D341Med (cell line): Measurements from ENCODE around the gene EHMT1.
"Not testable (repeated sequence)": the region's sequence is repeated elsewhere in the genome, so short reads cannot be mapped to it uniquely, and the experiment has no call there.

Experiments used
- DNase-seq: peaks from one replicate; pipeline ENCODE4 v3.0.0; 2012; ENCODE audit warnings: low spot score

EHMT1 gene

GRCh38 chr9:137720571-137721110, 101.8 kb downstream of the EHMT1 start:
- DNase-seq, result no peak

GRCh38 chr9:137721479-137721878, 102.7 kb downstream of the EHMT1 start:
- DNase-seq, result no peak

GRCh38 chr9:137721899-137722298, 103.1 kb downstream of the EHMT1 start:
- no peak for DNase-seq

- no peak for DNase-seq
These were observed 103.7 kb downstream of the EHMT1 start for GRCh38 chr9:137722481-137722880.

GRCh38 chr9:137723356-137723755, 104.6 kb downstream of the EHMT1 start:
- not testable (repeated sequence) for DNase-seq

GRCh38 chr9:137723783-137724445, 105.1 kb downstream of the EHMT1 start:
- no peak for DNase-seq

GRCh38 chr9:137724818-137725240, 106.0 kb downstream of the EHMT1 start:
- DNase-seq, result no peak

- no peak for DNase-seq
These were observed 106.8 kb downstream of the EHMT1 start for GRCh38 chr9:137725598-137725997.

GRCh38 chr9:137726336-137726735, 107.5 kb downstream of the EHMT1 start:
- not testable (repeated sequence) for DNase-seq

- no peak for DNase-seq
These were observed 108.0 kb downstream of the EHMT1 start for GRCh38 chr9:137726764-137727163.

GRCh38 chr9:137727716-137728115, 108.9 kb downstream of the EHMT1 start:
- no peak for DNase-seq

- DNase-seq, result no peak
These were observed 109.9 kb downstream of the EHMT1 start for GRCh38 chr9:137728444-137729311.

GRCh38 chr9:137731216-137731946, 112.6 kb downstream of the EHMT1 start:
- peak; percentile 15 for DNase-seq

- DNase-seq, result no peak
These were observed 113.4 kb downstream of the EHMT1 start for GRCh38 chr9:137731947-137732813.

GRCh38 chr9:137733429-137733828, 114.6 kb downstream of the EHMT1 start:
- peak; percentile 9 for DNase-seq

GRCh38 chr9:137734181-137734580, 115.4 kb downstream of the EHMT1 start:
- DNase-seq, result no peak

- not testable (repeated sequence) for DNase-seq
These were observed 119.4 kb downstream of the EHMT1 start for GRCh38 chr9:137738182-137738696.

- DNase-seq, result no peak
These were observed 119.9 kb downstream of the EHMT1 start for GRCh38 chr9:137738703-137739102.

GRCh38 chr9:137739371-137740309, 120.8 kb downstream of the EHMT1 start:
- DNase-seq, result no peak

GRCh38 chr9:137740312-137740711, 121.5 kb downstream of the EHMT1 start:
- DNase-seq, result no peak
